Vagina (tissue), 2 donors: Measurements from ENCODE around the gene COL6A3.

Experiments used
- POLR2A ChIP-seq, 2 donors: fragments of 450-650 bp; IDR thresholded peaks; one replicate each; pipeline ENCODE4 v1.6.1; 2017; ENCODE audit warnings: antibody characterized with exemption in 2 of 2, mild to moderate bottlenecking in 2 of 2, moderate library complexity in 2 of 2
- POLR2AphosphoS5 ChIP-seq, 2 donors: sonication (generic); formaldehyde crosslinking; IDR thresholded peaks; one replicate each; pipeline ENCODE4 v1.9.0; 2017; ENCODE audit warnings: antibody characterized with exemption in 2 of 2, mild to moderate bottlenecking in 2 of 2, low read depth in 1 of 2; ENCODE audit not compliant: insufficient read depth in 1 of 2
- TF ChIP-seq, protein P1 (sequence below), 3 experiments: fragments of 450-650 bp in 2 of 3; fragments of 200-600 bp in 1 of 3; sonication (generic) in 1 of 3; IDR thresholded peaks; one replicate each; pipeline ENCODE4 v1.5.1; 2017 to 2019; ENCODE audit warnings: antibody characterized with exemption in 3 of 3, mild to moderate bottlenecking in 2 of 3, moderate library complexity in 2 of 3

DNA sequence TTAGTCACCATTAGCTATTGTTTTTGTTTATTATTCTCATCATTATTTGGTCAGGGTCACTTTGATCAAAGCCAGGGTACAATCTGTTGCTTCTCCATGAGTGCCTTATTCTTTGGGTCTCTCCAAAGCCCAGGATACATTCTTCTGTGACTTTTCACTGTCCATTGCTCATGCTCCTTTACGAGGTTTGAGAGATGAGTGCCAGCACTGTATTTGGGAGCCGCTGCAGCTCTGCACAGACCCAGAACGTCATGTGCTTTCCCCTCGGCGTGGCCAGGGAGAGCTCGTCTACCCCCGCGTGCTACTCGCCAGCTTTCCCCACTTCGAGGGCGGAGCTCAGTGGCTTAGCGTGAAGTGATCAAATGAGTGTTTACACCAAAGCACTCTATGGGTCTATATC, 123.7 kb downstream of the COL6A3 start:
- TF ChIP-seq, protein P1, sequence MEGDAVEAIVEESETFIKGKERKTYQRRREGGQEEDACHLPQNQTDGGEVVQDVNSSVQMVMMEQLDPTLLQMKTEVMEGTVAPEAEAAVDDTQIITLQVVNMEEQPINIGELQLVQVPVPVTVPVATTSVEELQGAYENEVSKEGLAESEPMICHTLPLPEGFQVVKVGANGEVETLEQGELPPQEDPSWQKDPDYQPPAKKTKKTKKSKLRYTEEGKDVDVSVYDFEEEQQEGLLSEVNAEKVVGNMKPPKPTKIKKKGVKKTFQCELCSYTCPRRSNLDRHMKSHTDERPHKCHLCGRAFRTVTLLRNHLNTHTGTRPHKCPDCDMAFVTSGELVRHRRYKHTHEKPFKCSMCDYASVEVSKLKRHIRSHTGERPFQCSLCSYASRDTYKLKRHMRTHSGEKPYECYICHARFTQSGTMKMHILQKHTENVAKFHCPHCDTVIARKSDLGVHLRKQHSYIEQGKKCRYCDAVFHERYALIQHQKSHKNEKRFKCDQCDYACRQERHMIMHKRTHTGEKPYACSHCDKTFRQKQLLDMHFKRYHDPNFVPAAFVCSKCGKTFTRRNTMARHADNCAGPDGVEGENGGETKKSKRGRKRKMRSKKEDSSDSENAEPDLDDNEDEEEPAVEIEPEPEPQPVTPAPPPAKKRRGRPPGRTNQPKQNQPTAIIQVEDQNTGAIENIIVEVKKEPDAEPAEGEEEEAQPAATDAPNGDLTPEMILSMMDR (IDR thresholded peaks at IDR 0.05), result no peak
- TF ChIP-seq POLR2A (IDR thresholded peaks at IDR 0.05), result no peak
- TF ChIP-seq POLR2AphosphoS5 (IDR thresholded peaks at IDR 0.05; ENCODE audit: insufficient read depth in 1 of 2, low read depth in 1 of 2), result peak; percentile 61 to 85
